H9 (cell line): Measurements from ENCODE around the gene GLYATL3. TPM values are rescaled to one million over a fixed set of nuclear protein-coding genes. Genes with fewer than 3 reads are reported as not detected.

ENCODE experiments used
- DNase-seq: peaks from one replicate; pipeline ENCODE4 v3.0.0-alpha.2; 2017
- H2AFZ ChIP-seq: one replicate; pipeline ENCODE4 v1.6.1; 2013; ENCODE audit warnings: mild to moderate bottlenecking, low read length, control low read depth, moderate library complexity
- H2AK5ac ChIP-seq: 2 replicates; pipeline ENCODE4 v1.6.1; 2013; ENCODE audit warnings: low read length, control low read depth, mixed read lengths; ENCODE audit not compliant: insufficient read length
- H2BK120ac ChIP-seq: one replicate; pipeline ENCODE4 v1.6.1; 2013; ENCODE audit warnings: low read depth, mild to moderate bottlenecking, low read length, control low read depth, inconsistent platforms; ENCODE audit not compliant: poor library complexity, severe bottlenecking
- H2BK12ac ChIP-seq: 2 replicates; pipeline ENCODE4 v1.6.1; 2013; ENCODE audit warnings: low read length, control low read depth, mixed read lengths, low read depth; ENCODE audit not compliant: insufficient read length
- H2BK15ac ChIP-seq: 2 replicates; pipeline ENCODE4 v1.6.1; 2013; ENCODE audit warnings: low read depth, low read length, control low read depth
- H2BK20ac ChIP-seq: one replicate; pipeline ENCODE4 v1.6.1; 2013; ENCODE audit warnings: low read depth, mild to moderate bottlenecking, low read length, control low read depth, inconsistent platforms; ENCODE audit not compliant: poor library complexity, severe bottlenecking
- H2BK5ac ChIP-seq: 2 replicates; pipeline ENCODE4 v1.6.1; 2013; ENCODE audit warnings: low read length, control low read depth, mixed read lengths; ENCODE audit not compliant: insufficient read length
- H3K14ac ChIP-seq: 2 replicates; pipeline ENCODE4 v1.6.1; 2013; ENCODE audit warnings: low read length, control low read depth; ENCODE audit not compliant: insufficient read depth
- H3K18ac ChIP-seq: 2 replicates; pipeline ENCODE4 v1.6.1; 2013; ENCODE audit warnings: low read depth, mild to moderate bottlenecking, mixed read lengths, low read length, control low read depth; ENCODE audit not compliant: insufficient read length
- H3K23ac ChIP-seq: 2 replicates; pipeline ENCODE4 v1.6.1; 2013; ENCODE audit warnings: low read length, control low read depth, mixed read lengths, low read depth; ENCODE audit not compliant: insufficient read length
- H3K23me2 ChIP-seq: 2 replicates; pipeline ENCODE4 v1.6.1; 2013; ENCODE audit warnings: low read depth, mild to moderate bottlenecking, mixed read lengths, low read length, control low read depth; ENCODE audit not compliant: insufficient read length, poor library complexity, severe bottlenecking
- H3K27ac ChIP-seq: 2 replicates; pipeline ENCODE4 v1.5.1; 2013; ENCODE audit warnings: low read length, control low read depth, mixed read lengths, low read depth; ENCODE audit not compliant: insufficient read length
- H3K27me3 ChIP-seq: 2 replicates; pipeline ENCODE4 v1.6.1; 2013; ENCODE audit warnings: low read length, control low read depth, inconsistent platforms; ENCODE audit not compliant: insufficient read depth
- H3K4ac ChIP-seq: 2 replicates; pipeline ENCODE4 v1.6.1; 2013; ENCODE audit warnings: low read depth, mild to moderate bottlenecking, control low read depth, inconsistent platforms, low read length, moderate library complexity
- H3K4me1 ChIP-seq: 2 replicates; pipeline ENCODE4 v1.6.1; 2013; ENCODE audit warnings: low read length, control low read depth, inconsistent platforms; ENCODE audit not compliant: insufficient read depth
- H3K4me2 ChIP-seq: 2 replicates; pipeline ENCODE4 v1.6.1; 2013; ENCODE audit warnings: low read length, control low read depth, mixed read lengths; ENCODE audit not compliant: insufficient read length, insufficient read depth
- H3K56ac ChIP-seq: 2 replicates; pipeline ENCODE4 v1.6.1; 2013; ENCODE audit warnings: low read depth, mild to moderate bottlenecking, mixed read lengths, low read length, control low read depth; ENCODE audit not compliant: insufficient read length
- H3K79me1 ChIP-seq: 2 replicates; pipeline ENCODE4 v1.6.1; 2013; ENCODE audit warnings: low read depth, mild to moderate bottlenecking, moderate library complexity, low read length, control low read depth, inconsistent platforms; ENCODE audit not compliant: insufficient read depth, poor library complexity, severe bottlenecking
- H3K79me2 ChIP-seq: 2 replicates; pipeline ENCODE4 v1.6.1; 2013; ENCODE audit warnings: low read length, control low read depth, inconsistent platforms; ENCODE audit not compliant: insufficient read depth
- H3K9ac ChIP-seq: 2 replicates; pipeline ENCODE4 v1.6.1; 2013; ENCODE audit warnings: low read length, control low read depth, mixed read lengths; ENCODE audit not compliant: insufficient read length; ENCODE audit errors: extremely low read depth
- H3K9me3 ChIP-seq: one replicate; pipeline ENCODE4 v1.6.1; 2013; ENCODE audit warnings: low read depth, low read length, inconsistent platforms; ENCODE audit not compliant: control insufficient read depth
- H3T11ph ChIP-seq: one replicate; pipeline ENCODE4 v1.6.1; 2013; ENCODE audit warnings: mild to moderate bottlenecking, low read length, control low read depth, inconsistent platforms
- H4K20me1 ChIP-seq: one replicate; pipeline ENCODE4 v1.6.1; 2013; ENCODE audit not compliant: control insufficient read depth, insufficient read length, insufficient read depth
- H4K5ac ChIP-seq: 2 replicates; pipeline ENCODE4 v1.6.1; 2013; ENCODE audit warnings: low read depth, mild to moderate bottlenecking, mixed read lengths, low read length, control low read depth; ENCODE audit not compliant: insufficient read length
- H4K8ac ChIP-seq: replicated peaks from 2 replicates; pipeline ENCODE4 v1.6.1; 2013; ENCODE audit warnings: low read length, control low read depth, mixed read lengths, low read depth; ENCODE audit not compliant: insufficient read length
- H4K91ac ChIP-seq: 2 replicates; pipeline ENCODE4 v1.6.1; 2013; ENCODE audit warnings: low read depth, mild to moderate bottlenecking, moderate library complexity, mixed read lengths, low read length, control low read depth; ENCODE audit not compliant: insufficient read length
- H3K27ac Mint-ChIP-seq, 3 experiments: 2 replicates in 2 of 3; 3 replicates in 1 of 3; pipeline ENCODE4 v1.8.0; 2020 to 2021; ENCODE audit warnings: mixed read lengths in 3 of 3, mild to moderate bottlenecking in 1 of 3, moderate library complexity in 1 of 3
- H3K27me3 Mint-ChIP-seq: 2 replicates; pipeline ENCODE4 v1.8.0; 2021; ENCODE audit warnings: low read depth, mild to moderate bottlenecking, moderate library complexity, mixed read lengths
- H3K36me3 Mint-ChIP-seq, 3 experiments: 2 replicates in 2 of 3; 3 replicates in 1 of 3; pipeline ENCODE4 v1.8.0; 2020 to 2021; ENCODE audit warnings: low read depth in 3 of 3, mixed read lengths in 3 of 3; ENCODE audit not compliant: insufficient read depth in 1 of 3
- H3K4me1 Mint-ChIP-seq, 2 experiments: 2 replicates each; pipeline ENCODE4 v1.8.0; 2020; ENCODE audit warnings: mixed read lengths in 2 of 2
- H3K4me3 Mint-ChIP-seq, 2 experiments: 2 replicates in 1 of 2; 3 replicates in 1 of 2; pipeline ENCODE4 v1.8.0; 2020 to 2021; ENCODE audit warnings: mild to moderate bottlenecking in 2 of 2, mixed read lengths in 2 of 2, moderate library complexity in 1 of 2
- H3K9me3 Mint-ChIP-seq, 2 experiments: 2 replicates in 1 of 2; 3 replicates in 1 of 2; pipeline ENCODE4 v1.8.0; 2020; ENCODE audit warnings: mild to moderate bottlenecking in 2 of 2, mixed read lengths in 2 of 2, moderate library complexity in 1 of 2
- WGBS: extraction: QIAGEN DNeasy Blood & Tissue Kit; methylation state at CpG from one replicate; pipeline ENCODE4 v1.1.7; 2013; ENCODE audit warnings: missing lambda C conversion rate, low lambda C conversion rate, mixed read lengths; ENCODE audit not compliant: insufficient read length; ENCODE audit errors: extremely low coverage; 5-methylcytosine and 5-hydroxymethylcytosine counted together
- total RNA-seq: library from RNA; stranded (reverse); gene quantifications from 2 replicates; pipeline ENCODE4 v1.2.1, GENCODE V29; 2021
- TF ChIP-seq, protein P1 (sequence below): fragments of 200-600 bp; sonication (generic); conservative IDR thresholded peaks from 3 replicates; pipeline ENCODE4 v1.8.0; 2021; ENCODE audit warnings: antibody characterized with exemption, mild to moderate bottlenecking

The GLYATL3 gene
- total RNA-seq, 1 experiment from 2014 or later: not detected

DNA sequence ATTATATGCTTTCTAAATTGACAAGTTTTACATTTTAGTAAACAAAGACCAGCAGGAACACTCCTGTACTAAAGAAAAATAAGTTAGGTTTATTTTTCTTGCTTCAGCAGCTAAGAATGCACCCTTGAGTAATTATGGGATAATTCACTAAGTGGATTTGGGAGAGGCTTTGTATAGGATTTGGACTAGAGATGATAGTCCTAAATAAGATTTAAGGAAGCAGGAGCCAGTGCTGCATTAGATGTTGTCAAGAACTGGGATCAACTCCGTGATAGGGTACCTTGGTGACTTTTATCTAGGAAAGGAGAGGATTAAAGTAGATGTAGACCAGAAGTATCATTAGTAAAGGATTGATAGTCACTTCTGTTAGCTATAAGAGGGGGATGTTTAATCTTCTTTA lies 46.6 kb downstream of the GLYATL3 start:
- no peak overlapping the region for H3K14ac ChIP-seq
- no peak overlapping the region for H2BK5ac ChIP-seq
- H3K23ac ChIP-seq: no peak overlapping the region
- H3K23me2 ChIP-seq: peaks cover 13% of the 10 kb centered on the region
- no peak overlapping the region for H2BK120ac ChIP-seq
- no peak overlapping the region for H3K9ac ChIP-seq
- H3K56ac ChIP-seq: no peak overlapping the region
- H4K8ac ChIP-seq: no peak overlapping the region
- H3K4ac ChIP-seq: no peak overlapping the region
- peaks cover 19 to 25% of the 10 kb centered on the region in 2 experiments for H3K4me1 Mint-ChIP-seq
- no peaks in the 10 kb centered on the region for H4K20me1 ChIP-seq
- no peaks in the 10 kb centered on the region for H3K4me1 ChIP-seq
- H2BK12ac ChIP-seq: no peak overlapping the region
- no peak overlapping the region for H3K18ac ChIP-seq
- no peak overlapping the region for H3K4me2 ChIP-seq
- no peak overlapping the region for H3K27ac ChIP-seq
- H2BK20ac ChIP-seq: no peak overlapping the region
- no peaks in the 10 kb centered on the region for H3K36me3 Mint-ChIP-seq
- TF ChIP-seq, protein P1, sequence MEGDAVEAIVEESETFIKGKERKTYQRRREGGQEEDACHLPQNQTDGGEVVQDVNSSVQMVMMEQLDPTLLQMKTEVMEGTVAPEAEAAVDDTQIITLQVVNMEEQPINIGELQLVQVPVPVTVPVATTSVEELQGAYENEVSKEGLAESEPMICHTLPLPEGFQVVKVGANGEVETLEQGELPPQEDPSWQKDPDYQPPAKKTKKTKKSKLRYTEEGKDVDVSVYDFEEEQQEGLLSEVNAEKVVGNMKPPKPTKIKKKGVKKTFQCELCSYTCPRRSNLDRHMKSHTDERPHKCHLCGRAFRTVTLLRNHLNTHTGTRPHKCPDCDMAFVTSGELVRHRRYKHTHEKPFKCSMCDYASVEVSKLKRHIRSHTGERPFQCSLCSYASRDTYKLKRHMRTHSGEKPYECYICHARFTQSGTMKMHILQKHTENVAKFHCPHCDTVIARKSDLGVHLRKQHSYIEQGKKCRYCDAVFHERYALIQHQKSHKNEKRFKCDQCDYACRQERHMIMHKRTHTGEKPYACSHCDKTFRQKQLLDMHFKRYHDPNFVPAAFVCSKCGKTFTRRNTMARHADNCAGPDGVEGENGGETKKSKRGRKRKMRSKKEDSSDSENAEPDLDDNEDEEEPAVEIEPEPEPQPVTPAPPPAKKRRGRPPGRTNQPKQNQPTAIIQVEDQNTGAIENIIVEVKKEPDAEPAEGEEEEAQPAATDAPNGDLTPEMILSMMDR: no peak
- H2AK5ac ChIP-seq: no peak overlapping the region
- H3K4me3 Mint-ChIP-seq: no peak overlapping the region
- no peak for DNase-seq
- H2AFZ ChIP-seq: no peak overlapping the region
- H3K79me2 ChIP-seq: no peaks in the 10 kb centered on the region
- H4K5ac ChIP-seq: no peak overlapping the region
- H3K79me1 ChIP-seq: no peaks in the 10 kb centered on the region
- no CpG with 5 or more reads among the region's 1 CpG for WGBS
- peaks cover 0 to 3% of the 10 kb centered on the region in 2 experiments; a peak in 1 of 5 replicates for H3K9me3 Mint-ChIP-seq
- peaks cover 4% of the 10 kb centered on the region; the same call in 1 of the 2 replicates for H3K27me3 ChIP-seq
- H3K9me3 ChIP-seq: no peaks in the 10 kb centered on the region
- H3K27ac Mint-ChIP-seq: no peak overlapping the region
- H4K91ac ChIP-seq: no peak overlapping the region
- H3T11ph ChIP-seq: no peak overlapping the region
- no peak overlapping the region for H2BK15ac ChIP-seq
- peaks cover 11% of the 10 kb centered on the region for H3K27me3 Mint-ChIP-seq
